Measurements from ENCODE around the gene AADACL4. TPM values are rescaled to one million over a fixed set of nuclear protein-coding genes. Genes with fewer than 3 reads are reported as not detected.

AADACL4 gene
- total RNA-seq, 1 donor from 2014 or later = 0.24 TPM

- no peaks in the 10 kb centered on the region for H3K4me1 Mint-ChIP-seq (ENCODE audit: low read depth)
- DNase-seq (ENCODE audit: low spot score, unreplicated experiment) = no peak
- H3K9me3 Mint-ChIP-seq (ENCODE audit: low read depth) = peaks cover 7% of the 10 kb centered on the region
- no peaks in the 10 kb centered on the region for H3K36me3 Mint-ChIP-seq (ENCODE audit: insufficient read depth)
- TF ChIP-seq, protein P1, sequence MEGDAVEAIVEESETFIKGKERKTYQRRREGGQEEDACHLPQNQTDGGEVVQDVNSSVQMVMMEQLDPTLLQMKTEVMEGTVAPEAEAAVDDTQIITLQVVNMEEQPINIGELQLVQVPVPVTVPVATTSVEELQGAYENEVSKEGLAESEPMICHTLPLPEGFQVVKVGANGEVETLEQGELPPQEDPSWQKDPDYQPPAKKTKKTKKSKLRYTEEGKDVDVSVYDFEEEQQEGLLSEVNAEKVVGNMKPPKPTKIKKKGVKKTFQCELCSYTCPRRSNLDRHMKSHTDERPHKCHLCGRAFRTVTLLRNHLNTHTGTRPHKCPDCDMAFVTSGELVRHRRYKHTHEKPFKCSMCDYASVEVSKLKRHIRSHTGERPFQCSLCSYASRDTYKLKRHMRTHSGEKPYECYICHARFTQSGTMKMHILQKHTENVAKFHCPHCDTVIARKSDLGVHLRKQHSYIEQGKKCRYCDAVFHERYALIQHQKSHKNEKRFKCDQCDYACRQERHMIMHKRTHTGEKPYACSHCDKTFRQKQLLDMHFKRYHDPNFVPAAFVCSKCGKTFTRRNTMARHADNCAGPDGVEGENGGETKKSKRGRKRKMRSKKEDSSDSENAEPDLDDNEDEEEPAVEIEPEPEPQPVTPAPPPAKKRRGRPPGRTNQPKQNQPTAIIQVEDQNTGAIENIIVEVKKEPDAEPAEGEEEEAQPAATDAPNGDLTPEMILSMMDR (IDR thresholded peaks at IDR 0.05; ENCODE audit: unreplicated experiment) = no peak
- no peak overlapping the region for H3K4me3 Mint-ChIP-seq (ENCODE audit: low read depth)
- peaks cover 6% of the 10 kb centered on the region for H3K27me3 Mint-ChIP-seq
- H3K27ac Mint-ChIP-seq = no peak overlapping the region
Measured at GRCh38 chr1:12696658-12697057, 52.8 kb downstream of the AADACL4 start.

- Mint-ChIP-seq H3K27ac (no peak overlapping the region), H3K27me3 (no peaks in the 10 kb centered on the region), H3K36me3 (ENCODE audit: insufficient read depth) (no peaks in the 10 kb centered on the region), H3K4me3 (ENCODE audit: low read depth) (no peak overlapping the region), H3K4me1 (ENCODE audit: low read depth) (no peaks in the 10 kb centered on the region), H3K9me3 (ENCODE audit: low read depth) (peaks cover 7% of the 10 kb centered on the region)
- DNase-seq (ENCODE audit: low spot score, unreplicated experiment) = no peak
- TF ChIP-seq, protein P1 (IDR thresholded peaks at IDR 0.05; ENCODE audit: unreplicated experiment) = no peak
Measured at GRCh38 chr1:12697397-12697796, 53.5 kb downstream of the AADACL4 start.

DNA sequence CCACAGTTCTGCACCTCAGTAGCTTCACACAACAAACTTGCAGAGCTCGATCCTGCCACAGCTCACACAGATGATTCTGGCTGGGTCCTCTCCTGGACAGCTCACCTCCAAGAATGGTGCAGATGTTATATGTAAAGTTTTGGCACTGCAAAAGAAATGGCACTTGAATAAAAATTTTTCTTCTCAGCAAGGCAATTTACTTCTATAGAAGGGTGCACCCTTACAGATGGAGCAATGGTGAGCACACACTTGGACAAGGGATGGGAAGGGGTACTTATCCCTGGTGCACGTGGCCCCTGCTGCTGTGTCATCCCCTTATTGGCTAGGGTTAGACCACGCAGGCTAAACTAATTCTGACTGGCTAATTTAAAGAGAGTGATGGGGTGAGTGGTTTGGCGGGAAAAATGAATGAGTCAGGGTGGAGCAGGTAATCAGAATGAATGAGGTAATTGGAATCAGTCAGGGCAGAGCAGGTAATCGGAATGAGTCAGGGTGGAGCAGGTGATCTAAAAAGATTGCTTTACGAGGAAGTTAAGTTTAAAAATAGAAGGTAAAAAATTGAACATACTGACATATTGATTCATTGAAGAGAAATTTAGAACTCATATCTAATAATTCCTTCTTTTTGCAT lies 60.1 kb downstream of the AADACL4 start:
- Mint-ChIP-seq H3K4me3 (ENCODE audit: low read depth) (no peak overlapping the region), H3K36me3 (ENCODE audit: insufficient read depth) (no peaks in the 10 kb centered on the region), H3K27me3 (no peaks in the 10 kb centered on the region), H3K9me3 (ENCODE audit: low read depth) (peaks cover 17% of the 10 kb centered on the region), H3K27ac (no peak overlapping the region), H3K4me1 (ENCODE audit: low read depth) (no peaks in the 10 kb centered on the region)
- TF ChIP-seq, protein P1 (IDR thresholded peaks at IDR 0.05; ENCODE audit: unreplicated experiment) = no peak
- no peak for DNase-seq (ENCODE audit: low spot score, unreplicated experiment)

DNA sequence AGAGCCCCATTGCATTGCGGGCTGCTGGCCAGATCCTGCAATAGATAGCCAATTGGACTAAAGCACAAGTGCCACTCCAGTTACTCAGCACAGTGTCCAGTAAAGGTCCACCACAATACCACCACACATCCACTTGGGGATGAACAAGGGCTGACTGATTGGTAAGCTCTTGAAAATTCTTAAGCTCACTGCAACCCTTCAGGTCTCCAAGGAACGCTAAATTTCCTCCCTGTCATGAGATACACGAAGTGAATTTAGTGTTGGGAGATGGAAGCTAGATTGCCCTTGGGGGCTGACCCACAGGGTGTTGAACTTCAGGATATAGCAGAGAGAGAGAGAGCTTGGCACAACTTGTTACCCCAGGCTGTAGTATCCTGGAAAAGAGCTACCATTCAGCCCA lies 62.2 kb downstream of the AADACL4 start:
- H3K4me1 Mint-ChIP-seq (ENCODE audit: low read depth) = no peaks in the 10 kb centered on the region
- TF ChIP-seq, protein P1 (IDR thresholded peaks at IDR 0.05; ENCODE audit: unreplicated experiment) = no peak
- no peak overlapping the region for H3K27ac Mint-ChIP-seq
- peaks cover 10% of the 10 kb centered on the region for H3K9me3 Mint-ChIP-seq (ENCODE audit: low read depth)
- H3K36me3 Mint-ChIP-seq (ENCODE audit: insufficient read depth) = no peaks in the 10 kb centered on the region
- no peaks in the 10 kb centered on the region for H3K27me3 Mint-ChIP-seq
- no peak for DNase-seq (ENCODE audit: low spot score, unreplicated experiment)
- no peak overlapping the region for H3K4me3 Mint-ChIP-seq (ENCODE audit: low read depth)

GRCh38 chr1:12708396-12709090 lies 64.7 kb downstream of the AADACL4 start:
- Mint-ChIP-seq H3K4me3 (ENCODE audit: low read depth) (no peak overlapping the region), H3K4me1 (ENCODE audit: low read depth) (no peaks in the 10 kb centered on the region), H3K27ac (no peak overlapping the region), H3K9me3 (ENCODE audit: low read depth) (peaks cover 7% of the 10 kb centered on the region), H3K27me3 (no peaks in the 10 kb centered on the region), H3K36me3 (ENCODE audit: insufficient read depth) (no peaks in the 10 kb centered on the region)
- DNase-seq (ENCODE audit: low spot score, unreplicated experiment) = no peak
- TF ChIP-seq, protein P1 (IDR thresholded peaks at IDR 0.05; ENCODE audit: unreplicated experiment) = no peak

All from progenitor cell of endocrine pancreas (in vitro differentiated cells).